IMR-90 (cell line): ENCODE measurements around the gene MYBPHL.

Experiments used
- CTCF ChIP-seq: conservative IDR thresholded peaks from 2 replicates; pipeline ENCODE4 v1.5.1; 2012; ENCODE audit warnings: mild to moderate bottlenecking, low read depth, low read length, improper control_type of control experiment
- MAZ ChIP-seq: IDR thresholded peaks from 2 replicates; pipeline ENCODE4 v1.6.1; 2012; ENCODE audit warnings: low read depth, mild to moderate bottlenecking, low read length, improper control_type of control experiment, moderate library complexity, borderline replicate concordance
- MXI1 ChIP-seq: IDR thresholded peaks from 2 replicates; pipeline ENCODE4 v1.6.1; 2012; ENCODE audit warnings: low read depth, mild to moderate bottlenecking, low read length, moderate library complexity, borderline replicate concordance
- NFE2L2 ChIP-seq: fragments of 150-350 bp; IDR thresholded peaks from 2 replicates; pipeline ENCODE4 v1.6.1; 2016; ENCODE audit warnings: low read depth, mild to moderate bottlenecking, low read length
- POLR2A ChIP-seq: IDR thresholded peaks from 2 replicates; pipeline ENCODE4 v1.6.1; 2012; ENCODE audit warnings: mild to moderate bottlenecking, low read depth, low read length
- RAD21 ChIP-seq: IDR thresholded peaks from 2 replicates; pipeline ENCODE4 v1.6.1; 2012; ENCODE audit warnings: low read length, improper control_type of control experiment
- RCOR1 ChIP-seq: IDR thresholded peaks from 2 replicates; pipeline ENCODE4 v1.6.1; 2012; ENCODE audit warnings: mild to moderate bottlenecking, low read length, improper control_type of control experiment; ENCODE audit not compliant: insufficient replicate concordance
- SMC3 ChIP-seq: fragments of 150-350 bp; IDR thresholded peaks from 2 replicates; pipeline ENCODE4 v1.6.1; 2016; ENCODE audit warnings: low read depth, mild to moderate bottlenecking, antibody characterized with exemption, low read length, moderate library complexity
- TF ChIP-seq, protein P1 (sequence below): fragments of 150-350 bp; IDR thresholded peaks from 2 replicates; pipeline ENCODE4 v1.6.1; 2017; ENCODE audit warnings: mild to moderate bottlenecking, antibody characterized with exemption, low read length, low read depth
- TF ChIP-seq, protein P2 (sequence below): fragments of 150-350 bp; IDR thresholded peaks from 2 replicates; pipeline ENCODE4 v1.6.1; 2016; ENCODE audit warnings: low read depth, mild to moderate bottlenecking, low read length, moderate library complexity, borderline replicate concordance

DNA sequence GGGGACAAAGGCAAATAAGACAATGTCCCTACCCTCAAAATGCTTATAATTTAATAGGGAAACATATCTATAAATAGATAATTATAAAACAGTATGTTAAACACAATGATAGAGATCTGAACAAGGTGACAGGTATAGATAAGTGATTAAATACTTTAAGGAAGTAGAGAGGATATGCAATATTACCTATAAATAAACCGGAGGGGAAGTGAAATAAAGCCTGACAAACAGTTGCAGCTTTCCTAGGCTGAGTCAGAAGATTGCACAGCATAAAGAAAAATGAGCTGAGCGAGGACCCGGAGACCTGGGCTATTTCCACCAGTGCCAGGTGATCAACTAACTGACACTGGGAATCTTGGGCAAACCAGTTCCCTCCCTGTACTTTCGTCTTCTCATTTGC, 12.3 kb downstream of the MYBPHL start:
- TF ChIP-seq, protein P1, sequence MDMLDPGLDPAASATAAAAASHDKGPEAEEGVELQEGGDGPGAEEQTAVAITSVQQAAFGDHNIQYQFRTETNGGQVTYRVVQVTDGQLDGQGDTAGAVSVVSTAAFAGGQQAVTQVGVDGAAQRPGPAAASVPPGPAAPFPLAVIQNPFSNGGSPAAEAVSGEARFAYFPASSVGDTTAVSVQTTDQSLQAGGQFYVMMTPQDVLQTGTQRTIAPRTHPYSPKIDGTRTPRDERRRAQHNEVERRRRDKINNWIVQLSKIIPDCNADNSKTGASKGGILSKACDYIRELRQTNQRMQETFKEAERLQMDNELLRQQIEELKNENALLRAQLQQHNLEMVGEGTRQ, result no peak
- TF ChIP-seq CTCF (no peak), POLR2A (no peak), NFE2L2 (no peak), MAZ (no peak), SMC3 (no peak), RCOR1 (no peak), RAD21 (no peak), MXI1 (no peak)
- TF ChIP-seq, protein P2, sequence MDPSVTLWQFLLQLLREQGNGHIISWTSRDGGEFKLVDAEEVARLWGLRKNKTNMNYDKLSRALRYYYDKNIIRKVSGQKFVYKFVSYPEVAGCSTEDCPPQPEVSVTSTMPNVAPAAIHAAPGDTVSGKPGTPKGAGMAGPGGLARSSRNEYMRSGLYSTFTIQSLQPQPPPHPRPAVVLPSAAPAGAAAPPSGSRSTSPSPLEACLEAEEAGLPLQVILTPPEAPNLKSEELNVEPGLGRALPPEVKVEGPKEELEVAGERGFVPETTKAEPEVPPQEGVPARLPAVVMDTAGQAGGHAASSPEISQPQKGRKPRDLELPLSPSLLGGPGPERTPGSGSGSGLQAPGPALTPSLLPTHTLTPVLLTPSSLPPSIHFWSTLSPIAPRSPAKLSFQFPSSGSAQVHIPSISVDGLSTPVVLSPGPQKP, result no peak
